Stimulated activated CD4-positive, alpha-beta T cell treated with anti-CD3 and anti-CD28 coated beads, Interleukin-12 subunit alpha, Interleukin-12 subunit beta, amount 100 ng/mL, for 4 hours (primary cell): ENCODE results near the gene OVOL3.
"Not testable (repeated sequence)": the region's sequence is repeated elsewhere in the genome, so short reads cannot be mapped to it uniquely, and the experiment has no call there.

Experiments
- DNase-seq: peaks from one replicate; pipeline ENCODE4 v3.0.0-alpha.2; 2020

Gene OVOL3

DNA sequence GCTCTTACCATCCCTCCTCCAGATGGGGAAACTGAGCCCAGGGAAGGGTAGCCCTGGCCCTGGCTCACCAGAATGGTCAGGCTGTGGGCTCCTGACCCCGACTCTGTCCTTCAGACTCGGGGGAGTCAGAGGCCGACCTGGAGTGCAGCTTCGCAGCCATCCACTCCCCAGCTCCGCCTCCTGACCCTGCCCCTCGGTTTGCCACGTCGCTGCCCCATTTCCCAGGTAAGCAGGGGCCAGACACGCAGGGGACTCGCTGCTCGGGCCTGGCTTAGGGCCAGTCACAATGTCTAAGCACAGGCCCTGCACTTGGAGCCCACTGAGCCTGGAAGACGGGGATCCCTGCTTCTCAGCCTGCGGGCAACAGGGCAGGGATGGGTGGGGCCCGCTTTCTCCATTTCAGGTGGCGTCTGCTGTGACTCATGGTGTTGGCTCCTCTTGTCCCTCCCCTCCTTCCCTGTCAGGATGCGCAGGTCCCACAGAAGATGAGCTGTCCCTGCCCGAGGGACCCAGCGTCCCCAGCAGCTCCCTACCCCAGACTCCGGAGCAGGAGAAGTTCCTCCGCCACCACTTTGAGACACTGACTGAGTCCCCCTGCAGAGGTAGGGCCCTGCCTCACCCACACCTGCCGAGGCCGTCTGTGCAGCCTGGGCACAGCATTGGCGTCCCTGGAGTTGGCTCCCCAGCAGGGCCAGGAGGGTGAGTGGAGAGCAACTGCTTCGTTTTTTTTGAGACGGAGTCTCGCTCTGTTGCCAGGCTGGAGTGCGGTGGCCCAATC is 9.2 kb upstream of the OVOL3 start:
- no peak for DNase-seq

GRCh38 chr19:36103040-36103626 is 7.8 kb upstream of the OVOL3 start:
- no peak for DNase-seq

DNA sequence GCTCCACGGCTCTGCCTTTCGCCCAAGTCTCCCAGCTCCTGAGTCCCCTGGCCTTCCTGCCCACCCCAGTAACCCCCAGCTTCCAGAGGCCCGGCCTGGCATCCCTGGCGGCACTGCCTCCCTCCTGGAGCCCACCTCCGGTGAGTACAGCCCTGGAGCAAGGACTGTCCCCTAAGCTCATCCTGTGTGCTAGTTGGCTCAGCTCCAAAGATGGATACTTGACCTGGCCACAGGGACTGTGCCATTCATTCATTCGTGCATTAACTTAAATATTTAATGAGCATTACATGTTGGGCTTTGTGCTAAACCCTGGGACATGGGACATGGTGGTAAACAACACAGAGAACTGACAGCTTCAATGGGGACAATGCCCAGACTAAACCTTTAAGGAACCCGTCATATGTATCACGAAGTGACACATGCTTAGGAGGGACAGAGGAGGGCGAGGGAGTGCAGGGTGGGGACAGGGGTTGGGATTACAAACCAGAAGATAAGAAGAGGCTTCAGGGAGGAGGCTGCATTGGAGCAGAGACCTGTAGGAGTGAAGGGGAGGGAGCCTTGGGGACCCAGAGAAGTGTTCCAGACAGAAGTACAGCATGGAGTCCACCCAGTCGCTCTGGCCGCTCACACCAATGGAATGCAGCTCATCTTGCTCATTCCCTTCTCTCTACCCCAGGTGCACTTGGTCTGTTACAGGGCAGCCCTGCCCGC is 6.9 kb upstream of the OVOL3 start:
- no peak for DNase-seq

DNA sequence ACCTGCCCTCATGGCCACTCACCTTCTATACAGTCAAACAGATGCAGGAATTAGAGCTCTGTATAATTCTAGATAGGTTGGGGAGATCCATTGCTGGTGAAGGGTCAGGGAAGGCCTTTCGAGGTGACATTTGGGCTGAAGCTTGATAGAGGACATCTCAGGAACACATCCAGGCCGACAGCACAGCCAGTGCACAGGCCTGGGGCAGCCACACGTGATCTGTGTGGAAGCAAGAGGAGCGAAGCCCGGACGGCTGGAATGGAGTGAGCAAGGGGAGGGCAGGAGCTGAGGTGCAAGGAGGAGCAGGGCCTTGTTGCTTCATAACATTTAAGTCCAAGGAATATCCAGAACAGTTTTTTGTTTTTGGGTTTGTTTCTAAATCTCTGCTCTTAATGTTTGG is 4.5 kb upstream of the OVOL3 start:
- no peak for DNase-seq

DNA sequence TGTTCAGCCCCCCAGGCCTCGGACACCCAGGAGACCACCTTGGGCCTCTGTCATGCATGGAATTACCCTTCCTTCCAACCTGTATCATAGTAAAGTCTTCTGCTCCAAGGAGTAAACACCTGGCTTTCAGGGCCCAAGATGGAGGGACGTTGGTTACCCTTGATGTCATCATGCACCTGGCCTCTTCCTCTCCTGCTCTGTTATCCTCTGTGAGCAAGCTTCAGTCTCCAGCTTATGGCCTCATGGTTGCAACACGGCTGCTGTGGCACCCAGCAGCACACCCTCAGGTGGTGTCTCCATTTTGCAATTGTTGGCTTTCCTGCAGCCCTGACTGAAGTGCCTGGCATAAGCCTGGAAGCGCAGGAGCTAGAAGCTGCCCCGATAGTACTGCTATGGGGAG is 4.0 kb upstream of the OVOL3 start:
- no peak for DNase-seq

DNA sequence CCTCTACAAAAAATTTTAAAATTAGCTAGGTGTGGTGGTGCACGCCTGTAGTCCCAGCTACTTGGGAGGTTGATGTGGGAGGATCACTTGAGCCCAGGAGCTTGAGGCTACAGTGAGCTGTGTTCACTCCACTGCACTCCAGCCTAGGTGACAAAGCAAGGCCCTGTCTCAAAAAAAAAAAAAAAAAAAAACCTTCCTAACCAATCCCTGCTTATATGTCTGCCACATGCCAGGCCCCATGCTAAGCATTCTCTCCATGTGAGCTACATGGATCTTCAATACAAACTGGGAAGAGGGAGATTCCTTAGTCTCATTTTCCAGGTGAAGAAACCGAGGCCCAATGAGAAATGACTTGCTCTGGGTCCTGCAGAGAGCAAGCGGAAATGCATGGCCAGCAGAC is 2.3 kb upstream of the OVOL3 start:
- DNase-seq, result no peak

DNA sequence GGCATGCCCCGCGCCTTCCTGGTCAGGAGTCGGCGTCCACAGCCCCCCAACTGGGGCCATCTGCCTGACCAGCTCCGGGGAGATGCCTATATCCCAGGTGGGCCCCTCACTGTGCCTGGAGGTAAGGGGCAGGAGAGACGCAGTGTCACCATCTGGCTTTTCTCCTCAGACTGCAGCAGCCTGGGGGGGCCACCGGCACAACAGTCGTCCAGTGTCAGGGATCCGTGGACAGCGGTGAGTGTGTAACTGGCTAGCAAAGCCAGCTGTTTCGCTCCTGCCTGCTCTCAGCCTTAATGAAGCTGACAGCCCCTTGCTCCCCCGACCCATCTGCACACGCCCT is 227 bp downstream of the OVOL3 start:
- no peak for DNase-seq

- no peak for DNase-seq
These were observed 1.7 kb downstream of the OVOL3 start for GRCh38 chr19:36112678-36113077.

- DNase-seq, result no peak
These were observed 2.5 kb downstream of the OVOL3 start for GRCh38 chr19:36113425-36113824.

DNA sequence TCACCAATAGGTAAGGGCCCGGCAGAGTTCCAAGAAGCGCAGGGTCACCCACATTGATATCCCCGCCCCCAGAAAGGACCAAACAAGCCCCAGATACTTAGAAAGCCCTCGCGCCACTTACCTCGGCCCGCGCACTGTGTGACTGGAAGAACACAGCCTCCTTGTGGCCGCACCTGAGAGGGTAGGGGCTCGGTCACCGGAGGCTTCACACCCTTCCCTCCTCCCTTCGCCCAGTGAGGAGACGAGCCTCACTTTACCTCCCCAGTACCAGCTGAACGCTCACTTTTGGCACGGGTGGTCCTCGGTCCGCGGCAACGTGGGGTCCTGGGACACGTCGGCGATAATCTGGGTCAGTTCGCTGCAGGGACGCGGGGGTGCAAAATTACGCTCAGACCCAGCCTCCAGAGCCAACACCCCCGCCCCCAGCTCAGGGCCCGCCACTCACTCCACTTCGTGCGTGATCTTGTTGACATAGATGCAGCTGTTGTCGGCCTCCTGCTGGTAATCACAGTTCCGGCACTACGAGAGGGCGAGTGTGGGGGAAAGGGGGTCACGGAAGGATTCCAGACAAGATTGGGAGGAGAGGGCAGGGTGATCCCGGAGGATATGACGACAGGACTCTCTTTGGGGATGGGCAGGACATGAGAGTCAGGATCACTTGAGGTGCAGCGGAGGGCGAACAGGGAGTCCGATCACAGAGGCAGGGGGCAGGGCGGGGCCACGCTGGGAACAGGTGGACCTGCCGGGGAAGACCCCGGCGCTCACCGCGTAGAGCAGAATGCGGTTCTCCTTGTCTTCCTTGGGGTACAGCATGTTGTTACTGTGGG is 3.2 kb downstream of the OVOL3 start:
- DNase-seq, result peak; percentile 22

- peak; percentile 98 for DNase-seq
These were observed 3.9 kb downstream of the OVOL3 start, which contains the start of gene POLR2I for GRCh38 chr19:36114721-36115452. Gene POLR2I, minus strand, starts transcription at chr19:36114875. Its CDS starts 19 bp downstream, at chr19:36114856.

DNA sequence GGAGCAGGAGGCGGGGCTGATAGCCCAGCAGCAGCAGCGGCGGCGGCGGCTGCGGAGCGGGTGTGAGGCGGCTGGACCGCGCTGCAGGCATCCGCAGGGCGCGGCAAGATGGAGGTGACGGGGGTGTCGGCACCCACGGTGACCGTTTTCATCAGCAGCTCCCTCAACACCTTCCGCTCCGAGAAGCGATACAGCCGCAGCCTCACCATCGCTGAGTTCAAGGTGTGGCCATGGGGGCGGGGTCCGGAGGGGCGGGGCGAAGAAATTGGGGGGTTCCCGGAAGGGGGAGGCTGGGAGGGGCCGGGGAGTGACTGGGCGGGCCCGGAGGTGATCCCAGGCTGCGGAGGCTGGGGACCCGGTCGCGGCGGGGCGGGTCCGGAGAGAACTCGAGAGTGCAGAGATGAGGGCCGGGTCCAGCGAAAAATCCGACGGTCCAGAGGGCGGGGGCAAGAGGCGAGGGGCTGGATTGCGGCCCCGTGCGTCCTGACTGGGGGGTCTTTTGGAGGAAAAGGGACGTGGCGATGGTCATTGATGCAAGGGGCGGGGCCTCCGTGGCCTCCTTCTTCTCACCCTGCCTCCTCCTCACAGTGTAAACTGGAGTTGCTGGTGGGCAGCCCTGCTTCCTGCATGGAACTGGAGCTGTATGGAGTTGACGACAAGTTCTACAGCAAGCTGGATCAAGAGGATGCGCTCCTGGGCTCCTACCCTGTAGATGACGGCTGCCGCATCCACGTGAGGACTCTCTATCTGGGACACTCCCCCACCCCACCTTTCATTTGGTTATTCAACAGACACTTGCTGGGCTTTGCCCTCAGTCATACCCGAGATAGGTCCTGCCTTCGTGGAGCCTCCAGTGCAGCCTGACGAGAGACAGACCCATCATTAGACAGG is 4.8 kb downstream of the OVOL3 start, which contains the start of gene TBCB:
TBCB (plus strand) TSS at position 16 of the 891 bp plus-strand sequence; CDS start at position 109, 93 bp downstream.
- peak; percentile 96 for DNase-seq

- no peak for DNase-seq
These were observed 5.3 kb downstream of the OVOL3 start for GRCh38 chr19:36116344-36116637.

DNA sequence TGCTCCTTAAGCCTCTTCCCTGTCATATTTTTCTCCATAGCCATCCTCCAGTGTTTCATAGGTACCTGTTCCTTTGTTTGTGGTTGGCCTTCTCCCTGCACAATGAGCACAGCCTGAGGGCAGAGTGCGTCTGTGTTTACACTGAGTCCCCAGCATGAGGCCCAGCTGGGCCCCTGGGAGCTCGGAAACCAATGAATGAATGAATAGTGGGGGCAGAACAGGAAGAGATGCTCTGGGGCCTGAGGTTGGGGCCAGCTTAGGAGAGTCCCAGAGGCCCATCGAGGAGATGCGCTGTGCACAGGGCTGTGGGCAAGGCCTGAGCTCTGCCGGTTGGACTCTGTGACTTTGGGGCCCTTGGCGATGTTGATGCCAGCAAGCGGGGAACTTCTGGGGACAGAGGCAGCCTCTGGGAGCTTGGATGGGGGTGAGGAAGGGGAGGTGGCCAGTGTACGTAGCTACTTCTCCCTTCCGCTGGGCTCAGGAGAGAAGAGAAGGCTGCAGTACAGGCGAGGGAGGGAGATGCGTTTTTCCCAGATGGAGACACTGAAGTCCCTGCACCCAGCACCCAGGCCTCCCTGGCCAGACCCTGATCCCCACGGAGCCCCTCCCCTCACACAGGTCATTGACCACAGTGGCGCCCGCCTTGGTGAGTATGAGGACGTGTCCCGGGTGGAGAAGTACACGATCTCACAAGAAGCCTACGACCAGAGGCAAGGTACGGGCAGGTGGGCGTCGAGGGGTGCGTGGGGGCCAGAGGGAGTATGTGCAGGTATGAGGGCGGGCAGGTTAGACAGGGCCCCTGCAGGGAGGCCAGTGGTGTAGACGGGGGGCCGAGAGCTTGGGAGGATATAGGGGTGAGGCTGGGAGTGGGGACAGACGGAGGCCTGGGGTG is 9.4 kb downstream of the OVOL3 start:
- DNase-seq, result no peak

GRCh38 chr19:36120984-36121358 is 10.0 kb downstream of the OVOL3 start:
- DNase-seq, result no peak

GRCh38 chr19:36121486-36122124 is 10.7 kb downstream of the OVOL3 start:
- no peak for DNase-seq

GRCh38 chr19:36125557-36125956 is 14.6 kb downstream of the OVOL3 start:
- DNase-seq, result no peak

DNA sequence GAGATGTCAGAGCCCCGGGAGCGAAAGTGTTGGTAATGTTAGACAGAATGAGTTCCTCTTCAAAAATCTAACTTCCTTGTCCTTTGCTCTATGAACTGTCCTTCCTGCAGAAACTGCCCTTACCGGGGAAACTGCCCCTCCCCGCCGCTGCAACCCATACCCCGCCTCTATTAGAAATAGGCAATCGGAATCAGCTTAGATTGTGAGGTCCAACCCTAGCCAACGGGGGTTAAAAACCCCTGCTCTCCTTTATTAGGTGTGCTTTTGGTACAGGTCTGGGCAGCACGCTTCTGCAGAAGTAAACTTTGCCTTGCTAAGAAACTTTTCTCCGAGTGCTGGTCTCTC is 17.4 kb downstream of the OVOL3 start:
- DNase-seq, result no peak

DNA sequence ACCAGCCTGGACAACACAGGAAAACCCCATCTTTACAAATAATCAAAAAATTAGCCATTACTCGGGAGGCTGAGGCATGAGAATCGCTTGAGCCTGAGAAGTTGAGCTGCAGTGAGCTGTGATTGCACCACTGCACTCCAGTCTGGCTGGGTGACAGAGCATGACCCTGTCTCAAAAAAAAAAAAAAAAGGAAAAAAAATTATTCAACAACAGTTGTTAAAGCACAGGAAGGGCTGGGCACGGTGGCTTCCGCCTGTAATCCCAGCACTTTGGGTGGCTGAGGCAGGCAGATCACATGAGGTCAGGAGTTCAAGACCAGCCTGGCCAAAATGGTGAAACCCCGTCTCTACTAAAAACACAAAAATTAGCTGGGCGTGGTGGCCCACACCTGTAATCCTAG is 20.3 kb downstream of the OVOL3 start:
- not testable (repeated sequence) for DNase-seq

- not testable (repeated sequence) for DNase-seq
These were observed 23.9 kb downstream of the OVOL3 start for GRCh38 chr19:36134867-36135266.
